G401 (cell line): ENCODE measurements around the gene MESD. TPM values are rescaled to one million over a fixed set of nuclear protein-coding genes. Genes with fewer than 3 reads are reported as not detected.
A peak's percentile ranks its signal among the peaks of the same experiment; 100 is the strongest.

ENCODE experiments used
- DNase-seq: peaks from one replicate; pipeline ENCODE4 v3.0.0-alpha.2; 2015; ENCODE audit warnings: low spot score
- in situ Hi-C: cut with HindIII; loops from 2 replicates; pipeline ENCODE4 v1.10.0; 2016; ENCODE audit warnings: low sequenced_read_pairs, mixed read lengths
- total RNA-seq: library from RNA; depleted of rRNA; stranded (reverse); fragments of >200 nt; shearing (Covaris generic); gene quantifications from 2 replicates; pipeline ENCODE4 v1.2.3, GENCODE V29; 2014; rRNA removed

The MESD gene
- total RNA-seq, 1 experiment from 2014 or later = 25.1 TPM

DNA sequence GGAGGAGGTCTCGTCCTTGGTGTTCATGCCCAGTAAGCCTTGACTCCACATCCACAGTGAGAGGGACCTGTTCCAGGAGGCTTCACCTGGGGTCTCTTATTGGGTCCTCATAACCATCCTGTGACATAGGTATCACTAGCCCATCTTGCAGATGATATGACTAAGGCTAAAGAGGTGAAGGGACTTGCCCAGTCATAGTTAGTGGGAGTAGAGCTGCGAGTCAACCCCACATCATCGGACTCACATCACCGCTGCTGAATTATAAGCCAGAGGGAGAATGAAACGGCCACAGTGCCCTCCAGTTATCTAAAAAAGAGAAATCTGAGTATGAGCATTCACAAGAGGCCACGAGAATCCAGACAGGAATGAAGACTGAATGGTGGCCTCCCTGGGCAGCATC is 66.0 kb downstream of the MESD start:
- in situ Hi-C loops = no loop called here
- DNase-seq = no peak

DNA sequence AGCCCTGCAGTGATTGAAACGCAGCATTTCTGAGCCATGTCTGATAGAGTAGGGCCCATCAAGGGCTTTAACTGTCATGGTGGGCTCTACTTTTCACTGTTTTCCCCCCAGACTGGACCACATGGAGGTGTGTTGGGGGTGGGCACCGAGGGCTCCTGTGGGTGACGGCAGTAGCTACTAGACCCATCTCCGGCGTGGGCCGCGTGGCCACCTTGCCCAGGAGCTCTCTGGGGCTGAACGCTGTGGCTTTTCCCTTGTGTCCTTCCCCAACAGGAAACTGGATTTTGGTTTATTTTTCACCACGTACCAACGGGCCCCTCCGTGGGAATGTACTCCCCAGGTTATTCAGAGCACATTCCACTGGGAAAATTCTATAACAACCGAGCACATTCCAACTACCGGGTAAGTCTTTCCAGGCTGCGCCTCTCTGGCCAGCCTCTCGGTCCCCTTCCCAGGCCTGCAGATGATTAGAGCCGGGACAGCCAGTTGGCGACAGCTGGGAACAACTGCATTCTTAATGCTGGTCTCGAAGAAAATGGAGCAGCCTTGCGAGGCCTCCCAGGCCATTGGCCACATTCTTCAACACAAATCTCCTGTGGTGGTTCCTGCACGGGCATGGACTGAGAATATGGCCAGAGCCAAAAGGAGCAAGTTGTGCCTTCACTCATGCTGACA is 67.7 kb downstream of the MESD start:
- in situ Hi-C loops = no loop called here
- DNase-seq = no peak

DNA sequence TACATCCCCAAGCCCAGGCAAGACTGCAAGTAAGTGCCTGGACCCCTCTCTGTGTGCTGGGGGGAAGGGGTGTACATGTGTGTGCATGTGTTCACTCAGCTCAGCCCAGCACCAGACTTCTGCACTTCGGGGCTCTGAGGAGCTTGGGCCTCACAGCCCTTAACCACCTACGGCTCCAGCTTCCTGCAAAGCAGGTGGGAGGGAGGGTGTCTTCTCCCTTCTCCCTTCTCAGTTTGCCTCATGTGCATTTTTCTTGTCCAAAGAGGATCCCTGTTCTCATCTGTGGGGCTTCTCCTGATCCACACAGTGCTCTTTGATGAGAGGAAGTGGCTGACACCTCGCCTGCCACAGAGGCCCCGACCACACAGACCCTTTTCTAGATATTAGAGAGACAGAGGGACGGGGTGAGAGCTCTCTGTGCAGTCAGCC is 69.3 kb downstream of the MESD start:
- no peak for DNase-seq
- in situ Hi-C loops = no loop called here

DNA sequence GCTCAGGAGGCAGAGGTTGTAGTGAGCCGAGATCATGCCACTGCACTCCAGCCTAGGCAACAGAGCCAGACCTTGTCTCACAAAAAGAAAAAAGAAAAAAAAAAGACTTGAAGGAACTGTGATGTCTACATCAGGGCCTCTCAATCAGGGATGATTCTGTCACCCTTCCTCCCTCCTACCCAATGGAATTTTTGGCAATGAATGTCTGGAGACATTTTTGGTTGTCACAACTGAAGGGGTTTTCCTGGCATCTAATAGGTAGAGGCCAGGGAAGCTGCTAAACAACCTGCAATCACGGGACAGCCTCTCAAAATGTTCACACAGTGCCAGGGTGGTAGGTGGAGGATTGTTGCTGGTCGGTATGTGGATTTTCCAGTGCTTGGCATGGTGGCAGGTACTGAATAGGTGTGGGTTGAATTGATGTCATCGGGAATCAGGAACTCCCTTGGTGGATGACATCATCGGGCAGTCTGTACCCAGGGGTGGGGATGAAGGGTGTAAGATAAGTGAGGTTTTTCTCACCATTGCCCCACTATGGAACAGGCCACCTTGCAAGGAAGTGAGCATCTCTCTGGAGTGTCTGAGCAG is 71.3 kb downstream of the MESD start:
- in situ Hi-C loops = no loop called here

DNA sequence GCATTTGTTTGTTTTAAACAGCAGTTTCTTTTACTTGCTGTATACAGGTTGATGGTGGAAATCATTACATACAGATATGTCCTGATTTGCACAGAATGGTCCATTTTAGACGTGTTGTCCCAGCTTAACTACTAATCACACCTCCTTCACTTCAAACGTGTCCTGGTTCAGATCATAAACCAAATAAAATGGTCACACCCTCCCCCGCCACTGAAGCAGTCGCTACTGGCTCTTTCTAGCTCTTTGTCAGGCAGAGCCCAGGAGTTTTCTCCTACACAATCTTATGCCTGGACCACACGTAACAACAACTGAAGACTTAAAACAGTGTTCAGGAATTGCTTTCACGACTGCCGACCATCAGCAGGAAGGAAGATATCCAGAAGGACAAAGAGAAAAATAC is 73.6 kb downstream of the MESD start:
- no peak for DNase-seq
- in situ Hi-C loops = no loop called here

More for the DNA sequence above, 71.3 kb downstream of the MESD start:
- no peak for DNase-seq

DNA sequence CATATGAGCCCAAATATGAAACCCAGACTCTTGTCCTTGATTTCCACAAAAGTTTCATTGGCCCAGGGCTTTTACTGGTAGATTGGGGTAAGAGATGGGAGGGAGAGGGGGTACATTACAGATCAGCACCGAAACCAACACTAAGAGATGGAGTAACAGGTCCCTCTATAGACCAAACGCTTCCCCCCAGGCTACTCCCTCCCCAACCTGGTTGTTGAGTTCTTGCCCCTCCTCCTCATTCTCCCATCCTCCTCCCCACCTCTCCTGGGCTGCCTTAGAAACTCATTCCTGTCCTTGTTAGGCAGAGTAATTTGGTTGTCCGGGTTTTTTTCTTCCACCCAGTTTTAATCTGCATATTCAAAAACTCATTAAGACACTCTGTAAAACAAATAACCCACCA is 74.1 kb downstream of the MESD start:
- in situ Hi-C loops = no loop called here
- peak; percentile 3 for DNase-seq

DNA sequence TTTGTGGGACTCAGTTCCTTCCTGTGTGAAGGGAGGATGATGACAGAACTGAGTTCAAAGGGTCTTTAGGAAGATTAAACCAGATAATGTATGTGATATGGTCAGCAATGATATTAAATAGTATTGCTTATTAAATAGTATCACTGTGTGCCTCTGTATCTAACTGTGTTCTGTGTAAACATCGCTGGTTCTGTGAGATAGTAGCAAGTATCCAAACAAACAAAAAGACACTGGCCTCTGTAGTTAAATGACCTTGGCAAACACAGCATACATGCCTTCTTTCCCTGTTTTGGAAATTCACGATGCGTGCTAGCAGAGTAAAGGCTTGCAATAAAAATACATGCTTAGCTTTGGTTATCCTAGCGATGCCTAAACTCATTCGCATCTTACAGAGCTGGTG is 76.1 kb downstream of the MESD start:
- in situ Hi-C loops = no loop called here
- no peak for DNase-seq

DNA sequence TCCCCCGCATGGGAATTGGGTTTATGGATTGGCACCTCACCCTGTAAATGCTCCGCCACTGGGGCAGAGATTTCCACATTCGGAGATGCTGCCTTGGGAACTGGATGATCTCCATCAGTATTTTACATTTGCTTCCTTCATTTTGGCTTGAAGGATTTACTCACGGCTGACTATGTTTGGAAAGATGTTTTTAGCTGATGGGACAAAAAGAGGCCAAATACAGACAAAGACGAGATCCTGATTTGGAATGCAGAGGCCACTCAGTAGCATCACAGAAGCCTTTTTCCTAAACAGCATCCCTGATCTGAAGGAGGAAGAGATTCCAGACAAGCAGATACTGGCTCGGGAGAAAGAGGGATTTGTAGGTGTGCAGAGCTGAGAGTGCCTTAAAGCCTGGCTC is 76.9 kb downstream of the MESD start:
- no peak for DNase-seq
- in situ Hi-C loops = no loop called here

DNA sequence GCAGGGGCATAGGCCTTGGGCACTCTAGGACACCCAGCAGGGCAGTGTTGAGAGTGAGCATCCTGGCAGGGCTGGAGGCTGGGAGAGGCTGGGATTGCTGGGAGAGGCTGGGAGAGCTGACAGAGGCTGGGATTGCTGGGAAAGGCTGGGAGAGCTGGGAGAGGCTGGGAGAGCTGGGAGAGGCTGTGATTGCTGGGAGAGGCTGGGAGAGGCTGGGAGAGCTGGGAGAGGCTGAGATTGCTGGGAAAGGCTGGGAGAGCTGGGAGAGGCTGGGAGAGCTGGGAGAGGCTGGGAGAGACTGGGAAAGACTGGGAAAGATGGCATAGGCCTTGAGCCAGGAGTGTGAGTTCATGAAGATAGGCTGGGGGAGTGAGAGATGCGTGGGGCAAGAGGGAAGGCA is 77.8 kb downstream of the MESD start:
- no peak for DNase-seq
- in situ Hi-C loops = no loop called here

DNA sequence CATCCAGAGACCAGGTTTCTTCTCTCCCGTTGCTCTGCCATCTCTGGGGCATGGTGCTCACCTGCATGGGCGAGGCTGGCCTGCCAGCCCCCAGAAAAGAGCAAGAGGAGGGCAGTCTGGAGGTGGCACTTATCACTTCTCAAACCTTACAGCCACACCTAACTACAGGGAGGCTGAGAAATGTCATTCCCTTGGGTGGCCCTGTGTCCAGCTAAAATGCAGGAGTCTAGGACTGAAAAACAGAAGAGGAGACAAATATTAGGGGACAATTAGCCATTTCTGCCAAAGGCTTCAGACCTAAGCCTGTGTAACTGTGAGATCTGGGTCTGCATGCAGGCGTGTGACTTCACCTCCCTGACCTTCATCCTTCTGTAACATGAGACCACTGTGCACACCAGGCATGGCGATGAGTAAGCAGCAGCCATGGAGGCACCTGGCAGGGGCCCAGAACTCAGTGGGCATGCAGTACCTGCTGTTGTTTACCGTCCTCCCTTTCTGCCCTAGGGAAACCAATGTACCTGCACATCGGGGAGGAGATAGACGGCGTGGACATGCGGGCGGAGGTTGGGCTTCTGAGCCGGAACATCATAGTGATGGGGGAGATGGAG is 83.4 kb downstream of the MESD start:
- DNase-seq = peak; percentile 8
- in situ Hi-C loops = no loop called here

DNA sequence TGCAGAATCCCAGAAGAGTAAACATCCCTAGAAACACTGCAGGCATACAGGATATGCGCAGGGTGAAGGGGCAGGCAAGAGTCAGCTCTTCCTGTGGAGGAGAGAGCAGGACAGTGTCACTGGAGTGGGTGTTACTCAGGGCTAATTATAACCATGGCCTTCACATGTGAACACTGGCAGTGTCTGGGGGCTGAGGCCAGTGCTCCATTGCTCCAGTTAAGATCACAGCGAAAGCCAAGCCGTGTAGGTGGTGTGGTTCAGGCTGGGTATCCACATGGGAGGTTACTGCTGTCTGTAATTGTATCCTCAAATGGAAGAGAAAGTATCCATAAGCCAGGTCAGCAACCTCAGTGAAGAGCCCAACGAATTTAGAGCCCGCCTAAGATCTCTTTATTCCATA is 84.6 kb downstream of the MESD start:
- in situ Hi-C loops = no loop called here
- DNase-seq = no peak

DNA sequence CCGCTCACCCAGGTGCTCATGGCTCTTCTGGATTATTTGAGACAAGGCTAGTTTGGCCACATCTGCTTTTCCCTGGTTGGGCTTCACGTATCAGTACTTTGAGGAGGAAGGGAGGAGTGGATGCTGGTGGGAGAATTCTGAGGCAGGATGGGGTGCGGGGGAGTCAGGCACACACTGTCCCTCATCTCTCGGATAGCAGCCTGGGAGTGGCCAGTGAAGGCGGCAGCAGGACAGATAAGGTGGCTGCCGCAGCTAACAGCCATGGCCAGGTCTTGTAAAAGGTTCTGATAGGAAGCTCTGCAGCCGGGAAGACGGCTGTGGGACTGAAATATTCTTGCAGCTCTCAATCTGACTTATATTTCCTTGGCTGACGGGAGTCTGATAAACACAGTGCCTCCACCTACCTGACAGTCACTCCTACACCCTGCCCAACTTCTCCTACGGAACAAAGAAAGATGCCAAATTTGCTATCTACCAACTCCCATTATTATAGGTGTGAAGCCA is 87.3 kb downstream of the MESD start:
- no peak for DNase-seq
- in situ Hi-C loops = no loop called here

DNA sequence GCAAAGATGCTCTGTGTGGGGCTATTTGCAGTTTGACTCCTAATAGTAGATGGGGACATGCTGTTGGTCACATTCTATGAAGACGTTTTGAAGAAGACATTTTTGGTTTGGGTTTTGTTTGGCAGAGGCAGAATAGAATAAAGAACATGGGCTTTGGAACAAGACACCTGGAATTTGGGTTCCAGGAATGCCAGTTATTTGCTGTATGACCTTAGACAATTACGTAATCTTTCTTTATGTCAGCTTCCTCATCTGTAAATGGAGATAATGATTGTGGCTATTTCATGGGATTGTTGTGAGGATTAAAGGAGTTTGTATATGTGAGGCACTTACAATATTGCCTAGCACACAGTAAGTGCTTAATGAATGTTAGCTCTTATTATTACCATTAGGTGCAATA is 91.6 kb downstream of the MESD start:
- DNase-seq = no peak
- in situ Hi-C loops = no loop called here

Other genes with a start within 250 kb of the MESD start
- gene CEMIP, start 210.4 kb downstream of the MESD start, total RNA-seq = 0.43 TPM in 1 of 2 replicates, not detected in the other
- gene TLNRD1, start 11.1 kb upstream of the MESD start, total RNA-seq = 40.7 and 42.6 TPM in 2 replicates
- not detected in 2 replicates for gene CFAP161, start 144.5 kb upstream of the MESD start, total RNA-seq
- gene IL16, start 207.1 kb upstream of the MESD start, total RNA-seq = 0.12 TPM in 1 of 2 replicates, not detected in the other